ENCODE data around the gene ZNF692. TPM values are rescaled to one million over a fixed set of nuclear protein-coding genes. Genes with fewer than 3 reads are reported as not detected.
"Not testable (repeated sequence)": the region's sequence is repeated elsewhere in the genome, so short reads cannot be mapped to it uniquely, and the experiment has no call there.

ZNF692 gene
- total RNA-seq, 1 experiment from 2014 or later, result 59.1 TPM

- no peak for TF ChIP-seq GRHL2 (CRISPR knock-in tag; IDR thresholded peaks at IDR 0.05; ENCODE audit: insufficient replicate concordance, severe bottlenecking)
- TF ChIP-seq ZBTB43 (CRISPR knock-in tag; IDR thresholded peaks at IDR 0.05), result no peak
- no peak for TF ChIP-seq ATF2 (CRISPR knock-in tag; IDR thresholded peaks at IDR 0.05; ENCODE audit: borderline replicate concordance, low read depth)
- TF ChIP-seq EMX1 (CRISPR knock-in tag; IDR thresholded peaks at IDR 0.05), result no peak
These were observed 53.0 kb downstream of the ZNF692 start (continued) for GRCh38 chr1:248805876-248806275.

GRCh38 chr1:248804771-248805681 lies 53.9 kb downstream of the ZNF692 start:
- ChIA-PET POLR2A (no interaction called here), CTCF (no interaction called here)
- H3K36me3 Mint-ChIP-seq, result peaks cover 27% of the 10 kb centered on the region
- H3K27ac Mint-ChIP-seq, result no peak overlapping the region
- H3K4me3 Mint-ChIP-seq, result no peak overlapping the region
- ATAC-seq (no peak), DNase-seq (ENCODE audit: low spot score) (no peak)
- no peaks in the 10 kb centered on the region for H3K4me1 Mint-ChIP-seq
- no peak for TF ChIP-seq ZNF263 (CRISPR knock-in tag; IDR thresholded peaks at IDR 0.05; ENCODE audit: low read depth)
- TF ChIP-seq RELA (CRISPR knock-in tag; IDR thresholded peaks at IDR 0.05; ENCODE audit: borderline replicate concordance), result no peak
- no peak for TF ChIP-seq SP1 (CRISPR knock-in tag; conservative IDR thresholded peaks at IDR 0.05)
- TF ChIP-seq NFYB (CRISPR knock-in tag; conservative IDR thresholded peaks at IDR 0.05; ENCODE audit: low read depth), result no peak
- no peak for TF ChIP-seq SMAD4 (CRISPR knock-in tag; IDR thresholded peaks at IDR 0.05)
- TF ChIP-seq NFATC4 (CRISPR knock-in tag; IDR thresholded peaks at IDR 0.05), result no peak
- TF ChIP-seq ZNF317 (CRISPR knock-in tag; IDR thresholded peaks at IDR 0.05; ENCODE audit: borderline replicate concordance, low read depth), result no peak
- no peak for TF ChIP-seq USF1 (CRISPR knock-in tag; IDR thresholded peaks at IDR 0.05)
- no peak for TF ChIP-seq ZNF219 (CRISPR knock-in tag; IDR thresholded peaks at IDR 0.05; ENCODE audit: borderline replicate concordance)
- TF ChIP-seq PRDM15 (CRISPR knock-in tag; IDR thresholded peaks at IDR 0.05), result no peak
- TF ChIP-seq E2F5 (CRISPR knock-in tag; IDR thresholded peaks at IDR 0.05), result no peak
- TF ChIP-seq MAX (CRISPR knock-in tag; IDR thresholded peaks at IDR 0.05), result no peak
- TF ChIP-seq GABPB1 (CRISPR knock-in tag; IDR thresholded peaks at IDR 0.05), result no peak
- no peak for TF ChIP-seq AR (CRISPR knock-in tag; IDR thresholded peaks at IDR 0.05)
- TF ChIP-seq SOX15 (CRISPR knock-in tag; IDR thresholded peaks at IDR 0.05), result no peak
- H3K9me3 Mint-ChIP-seq, result peaks cover 49% of the 10 kb centered on the region
- peaks cover 21% of the 10 kb centered on the region for H3K27me3 Mint-ChIP-seq (ENCODE audit: low read depth)

GRCh38 chr1:248803501-248803900 lies 55.4 kb downstream of the ZNF692 start:
- H3K4me1 Mint-ChIP-seq; CTCF ChIA-PET; H3K4me3 Mint-ChIP-seq; ATAC-seq; DNase-seq (ENCODE audit: low spot score); H3K27ac Mint-ChIP-seq; POLR2A ChIA-PET: not testable (repeated sequence)
- Mint-ChIP-seq H3K36me3 (peaks cover 29% of the 10 kb centered on the region), H3K27me3 (ENCODE audit: low read depth) (peaks cover 24% of the 10 kb centered on the region), H3K9me3 (peaks cover 60% of the 10 kb centered on the region)
